ENCODE measurements around the gene MYCBPAP.

GRCh38 chr17:50550661-50551432 is 42.6 kb downstream of the MYCBPAP start:
- TF ChIP-seq CTCF (IDR thresholded peaks at IDR 0.05; ENCODE audit: low read depth, low read length): peak; percentile 47
- TF ChIP-seq EZH2phosphoT487 (IDR thresholded peaks at IDR 0.05; ENCODE audit: low read depth): no peak
